ENCODE results near the gene PRKCZ. TPM values are rescaled to one million over a fixed set of nuclear protein-coding genes. Genes with fewer than 3 reads are reported as not detected.

The PRKCZ gene
- 1 to 10 TPM in 3 of 4 donors, under 1 TPM in 1; 0.29 to 8.8 (median 3.9) TPM for total RNA-seq

GRCh38 chr1:2049718-2050431 is at the start of gene PRKCZ:
Gene PRKCZ (plus strand): TSS chr1:2050411. CDS start chr1:2050631, 220 bp downstream.
- intact Hi-C loops (cut with DNase I; ENCODE audit: low total_unique reads): loop anchor here (5.0 kb wide), 1 partner anchor 108 kb away; no protein-coding TSS in a partner anchor
- Histone ChIP-seq H3K4me1 (peaks cover 0 to 8% of the 10 kb centered on the region in 2 donors), H3K27me3 (peaks cover 6 to 12% of the 10 kb centered on the region in 2 donors), H3K27ac (no peak within 1 kb of the TSS), H3K36me3 (no peaks in the 10 kb centered on the region), H3K4me3 (peak within 1 kb of the TSS; percentile 10 to 43), H3K9me3 (no peaks in the 10 kb centered on the region)
- peak; percentile 29 to 48 for DNase-seq
- TF ChIP-seq CTCF (IDR thresholded peaks at IDR 0.05) (no peak), POLR2A (IDR thresholded peaks at IDR 0.05) (no peak)

GRCh38 chr1:2000432-2000831 is 49.8 kb upstream of the PRKCZ start:
- Histone ChIP-seq H3K9me3 (no peaks in the 10 kb centered on the region), H3K4me1 (no peaks in the 10 kb centered on the region), H3K27ac (no peak overlapping the region), H3K36me3 (no peaks in the 10 kb centered on the region), H3K27me3 (peaks cover 0 to 20% of the 10 kb centered on the region in 2 donors), H3K4me3 (no peak overlapping the region)
- intact Hi-C loops (cut with DNase I; ENCODE audit: low total_unique reads): no loop called here
- TF ChIP-seq POLR2A (IDR thresholded peaks at IDR 0.05) (no peak), CTCF (IDR thresholded peaks at IDR 0.05) (no peak)
- DNase-seq: no peak

- no peaks in the 10 kb centered on the region for H3K36me3 ChIP-seq
- no peak overlapping the region for H3K4me3 ChIP-seq
- H3K27ac ChIP-seq: no peak overlapping the region
- DNase-seq: no peak
- H3K27me3 ChIP-seq: peaks cover 0 to 20% of the 10 kb centered on the region in 2 donors
- TF ChIP-seq CTCF (IDR thresholded peaks at IDR 0.05): no peak
- no peak for TF ChIP-seq POLR2A (IDR thresholded peaks at IDR 0.05)
- H3K9me3 ChIP-seq: no peaks in the 10 kb centered on the region
- intact Hi-C loops (cut with DNase I; ENCODE audit: low total_unique reads): no loop called here
- H3K4me1 ChIP-seq: no peaks in the 10 kb centered on the region
Observed at GRCh38 chr1:2000850-2001249, 49.4 kb upstream of the PRKCZ start.

GRCh38 chr1:2001773-2002411 is 48.3 kb upstream of the PRKCZ start:
- peaks cover 0 to 20% of the 10 kb centered on the region in 2 donors for H3K27me3 ChIP-seq
- DNase-seq: no peak
- no peaks in the 10 kb centered on the region for H3K36me3 ChIP-seq
- H3K27ac ChIP-seq: no peak overlapping the region
- TF ChIP-seq CTCF (IDR thresholded peaks at IDR 0.05): no peak
- intact Hi-C loops (cut with DNase I; ENCODE audit: low total_unique reads): no loop called here
- no peak overlapping the region for H3K4me3 ChIP-seq
- H3K4me1 ChIP-seq: no peaks in the 10 kb centered on the region
- H3K9me3 ChIP-seq: no peaks in the 10 kb centered on the region

GRCh38 chr1:2003541-2004131 is 46.6 kb upstream of the PRKCZ start, which contains the start of gene CFAP74:
Gene CFAP74 (minus strand): TSS chr1:2003786. CDS start chr1:1990956, 12,830 bp downstream.
- Histone ChIP-seq H3K9me3 (no peaks in the 10 kb centered on the region), H3K27ac (no peak within 1 kb of the TSS), H3K27me3 (peaks cover 0 to 20% of the 10 kb centered on the region in 2 donors), H3K36me3 (no peaks in the 10 kb centered on the region), H3K4me1 (no peaks in the 10 kb centered on the region), H3K4me3 (no peak within 1 kb of the TSS)
- intact Hi-C loops (cut with DNase I; ENCODE audit: low total_unique reads): no loop called here
- TF ChIP-seq POLR2A (IDR thresholded peaks at IDR 0.05) (no peak), CTCF (IDR thresholded peaks at IDR 0.05) (no peak)
- DNase-seq: no peak

Data from uterus (tissue), 4 donors.